Muscle of leg (tissue), 11 donors: ENCODE data around the gene HDDC2. TPM values are rescaled to one million over a fixed set of nuclear protein-coding genes. Genes with fewer than 3 reads are reported as not detected.
A peak's percentile ranks its signal among the peaks of the same experiment; 100 is the strongest.

Source experiments
- DNase-seq: peaks from one replicate; pipeline ENCODE4 v3.0.0; 2013
- H3K27ac ChIP-seq: one replicate; pipeline ENCODE4 v1.5.1; 2013; ENCODE audit warnings: mild to moderate bottlenecking, low read length, control low read depth
- H3K27me3 ChIP-seq: one replicate; pipeline ENCODE4 v1.6.1; 2013; ENCODE audit warnings: low read length; ENCODE audit not compliant: control insufficient read depth, insufficient read depth
- H3K36me3 ChIP-seq: one replicate; pipeline ENCODE4 v1.6.1; 2013; ENCODE audit warnings: low read length; ENCODE audit not compliant: control insufficient read depth, insufficient read depth
- H3K4me1 ChIP-seq: one replicate; pipeline ENCODE4 v1.6.1; 2013; ENCODE audit warnings: low read length; ENCODE audit not compliant: control insufficient read depth, insufficient read depth
- H3K4me3 ChIP-seq: one replicate; pipeline ENCODE4 v1.5.1; 2013; ENCODE audit warnings: low read length, control low read depth
- H3K9me3 ChIP-seq: replicated peaks from 2 replicates; pipeline ENCODE4 v1.6.1; 2013; ENCODE audit warnings: low read depth, low read length; ENCODE audit not compliant: control insufficient read depth
- WGBS: methylation state at CpG from one replicate; pipeline ENCODE4 v1.1.5; 2013; ENCODE audit warnings: missing lambda C conversion rate; ENCODE audit not compliant: insufficient coverage; 5-methylcytosine and 5-hydroxymethylcytosine counted together
- polyA plus RNA-seq, 8 donors: library from polyadenylated mRNA; unstranded; fragments of 120-200 nt; gene quantifications; one replicate each; pipeline versions ENCODE4 v1.2.1 to v1.2.3, GENCODE V29; 2013; ENCODE audit warnings: inconsistent platforms in 1 of 8, low replicate concordance in 1 of 8; ENCODE audit not compliant: insufficient read length in 8 of 8, insufficient read depth in 1 of 8
- total RNA-seq: library from RNA; stranded (reverse); fragments of 120-200 nt; gene quantifications from one replicate; pipeline ENCODE4 v1.2.4, GENCODE V29; 2013

HDDC2 gene
- total and polyA plus RNA-seq, 9 donors = 50.2 to 72.5 (median 61.0) TPM

DNA sequence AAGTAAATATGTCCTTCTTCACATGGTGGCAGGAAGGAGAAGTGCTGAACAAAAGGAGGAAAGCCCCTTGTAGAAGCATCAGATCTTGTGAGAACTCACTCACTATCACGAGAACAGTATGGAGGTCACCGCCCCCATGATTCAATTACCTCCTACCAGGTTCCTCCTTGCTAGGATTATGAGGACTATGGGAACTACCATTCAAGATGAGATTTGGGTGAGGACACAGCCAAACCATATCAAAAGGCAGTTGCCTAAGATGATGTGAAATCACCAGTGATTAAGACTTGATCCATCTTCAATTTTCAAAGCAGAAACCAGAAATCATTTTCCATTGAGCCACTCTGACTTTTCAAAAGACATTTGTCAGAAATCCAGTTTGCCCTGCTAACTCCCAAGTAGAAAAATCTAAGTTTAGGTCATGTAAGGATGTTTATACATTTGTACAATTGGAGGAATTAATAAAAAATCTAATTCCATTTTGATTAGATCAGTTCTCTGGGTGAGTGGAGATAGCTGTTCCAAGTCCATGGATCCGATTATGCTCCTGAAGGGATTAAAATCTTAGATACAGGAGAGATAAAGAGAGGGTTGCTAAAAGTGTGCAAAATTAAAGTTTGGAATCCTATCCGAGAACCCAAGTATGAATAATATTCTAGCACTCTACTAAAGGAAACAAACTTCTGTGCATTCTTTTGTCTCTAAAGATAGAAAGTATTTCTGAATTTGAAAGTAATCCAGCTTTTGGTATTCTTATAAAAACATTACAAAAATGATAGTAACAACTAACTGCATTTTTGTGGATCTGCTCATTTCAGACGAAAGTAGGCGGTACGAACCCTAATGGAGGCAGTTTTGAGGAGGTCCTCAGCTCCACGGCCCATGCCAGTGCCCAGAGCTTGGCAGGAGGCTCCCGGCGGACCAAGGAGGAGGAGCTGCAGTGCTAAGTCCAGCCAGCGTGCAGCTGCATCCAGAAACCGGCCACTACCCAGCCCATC is 39.5 kb downstream of the HDDC2 start:
- no peak for DNase-seq
- no peak overlapping the region for H3K4me3 ChIP-seq
- H3K27me3 ChIP-seq = no peaks in the 10 kb centered on the region
- no peaks in the 10 kb centered on the region for H3K36me3 ChIP-seq
- no peaks in the 10 kb centered on the region for H3K9me3 ChIP-seq
- 85% methylated on average over 6 of the region's 12 CpGs for WGBS
- no peaks in the 10 kb centered on the region for H3K4me1 ChIP-seq
- no peak overlapping the region for H3K27ac ChIP-seq

DNA sequence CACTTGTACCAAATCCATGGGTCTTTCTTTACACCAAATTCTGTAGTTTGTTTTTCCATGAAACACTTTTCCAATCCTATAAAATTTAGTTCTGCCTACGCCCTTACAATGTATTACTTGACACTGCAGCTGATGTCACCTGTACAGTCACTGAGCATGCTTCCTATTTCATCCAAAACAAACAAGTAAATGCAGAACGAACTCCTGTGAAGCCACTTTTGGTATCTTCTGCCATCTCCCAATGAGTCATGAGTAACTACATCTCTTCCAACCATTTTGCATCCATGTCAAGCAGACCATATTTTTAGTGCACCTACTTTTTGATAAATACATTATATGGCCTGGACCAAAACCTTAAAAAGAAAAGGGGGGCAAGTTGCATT is 42.4 kb downstream of the HDDC2 start:
- H3K4me1 ChIP-seq = no peaks in the 10 kb centered on the region
- DNase-seq = no peak
- no peaks in the 10 kb centered on the region for H3K9me3 ChIP-seq
- H3K36me3 ChIP-seq = no peaks in the 10 kb centered on the region
- H3K4me3 ChIP-seq = no peak overlapping the region
- H3K27me3 ChIP-seq = no peaks in the 10 kb centered on the region
- WGBS = 93% methylated on average over 2 of the region's 2 CpGs
- no peak overlapping the region for H3K27ac ChIP-seq

DNA sequence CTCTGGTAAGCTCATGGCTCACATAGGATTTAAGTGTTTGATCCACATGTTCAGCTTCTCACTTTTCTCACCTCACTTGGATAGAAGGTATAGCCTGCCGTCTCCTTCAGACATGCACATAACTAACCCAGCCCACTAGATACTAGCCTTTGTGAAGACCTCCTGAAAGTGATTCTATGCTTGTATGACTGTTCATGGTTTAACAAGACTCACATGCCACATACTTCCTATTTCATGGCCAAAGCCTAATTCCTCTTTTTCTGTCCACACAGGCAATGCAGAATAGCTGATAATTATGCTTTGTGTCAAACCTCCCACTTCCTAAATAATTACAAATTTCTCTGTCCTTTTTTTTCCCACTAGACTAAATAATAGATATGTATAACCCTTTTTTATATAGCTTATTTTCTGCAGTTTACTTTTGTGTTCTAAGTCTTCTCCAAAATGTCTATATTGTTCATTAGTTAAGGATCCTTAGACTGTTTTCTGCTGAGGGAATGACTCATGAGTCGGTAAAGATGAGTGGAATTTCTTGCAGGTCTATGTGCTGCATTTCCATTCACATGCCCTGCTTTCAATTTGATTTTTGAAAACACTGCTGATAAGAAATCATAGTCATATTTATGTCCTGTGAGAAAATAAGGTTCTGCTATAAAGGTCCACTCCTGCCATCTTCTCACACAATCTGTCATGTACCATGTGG is 43.0 kb downstream of the HDDC2 start:
- no peak overlapping the region for H3K27ac ChIP-seq
- H3K4me3 ChIP-seq = no peak overlapping the region
- no peaks in the 10 kb centered on the region for H3K36me3 ChIP-seq
- WGBS = no CpG with 5 or more reads among the region's 2 CpGs
- no peaks in the 10 kb centered on the region for H3K9me3 ChIP-seq
- H3K27me3 ChIP-seq = no peaks in the 10 kb centered on the region
- DNase-seq = peak; percentile 5
- no peaks in the 10 kb centered on the region for H3K4me1 ChIP-seq

GRCh38 chr6:125257351-125257750 is 44.4 kb downstream of the HDDC2 start:
- H3K9me3 ChIP-seq = no peaks in the 10 kb centered on the region
- no peak overlapping the region for H3K27ac ChIP-seq
- no peaks in the 10 kb centered on the region for H3K4me1 ChIP-seq
- DNase-seq = no peak
- H3K27me3 ChIP-seq = no peaks in the 10 kb centered on the region
- WGBS = no CpG with 5 or more reads among the region's 3 CpGs
- no peak overlapping the region for H3K4me3 ChIP-seq
- H3K36me3 ChIP-seq = no peaks in the 10 kb centered on the region

DNA sequence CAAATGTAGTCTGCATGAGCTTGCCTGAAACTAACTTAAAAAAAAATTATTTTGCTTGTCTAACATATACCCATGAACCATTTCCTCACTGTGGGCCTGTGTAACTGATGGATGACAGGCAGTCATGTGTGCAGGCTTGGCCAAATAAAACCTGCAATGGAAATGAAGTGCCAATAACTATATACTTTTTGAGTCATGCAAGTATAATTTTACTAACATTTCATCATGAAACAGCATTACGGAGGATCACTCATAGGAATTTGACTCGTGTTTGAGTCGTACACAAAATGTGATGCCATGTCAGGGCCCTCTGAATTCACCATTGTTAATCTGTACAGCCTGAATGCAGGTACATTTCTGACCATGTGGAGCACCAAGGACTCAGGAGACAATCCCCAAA is 46.6 kb downstream of the HDDC2 start:
- no peaks in the 10 kb centered on the region for H3K36me3 ChIP-seq
- no peak overlapping the region for H3K27ac ChIP-seq
- H3K4me1 ChIP-seq = peaks cover 2% of the 10 kb centered on the region
- no peaks in the 10 kb centered on the region for H3K9me3 ChIP-seq
- no peaks in the 10 kb centered on the region for H3K27me3 ChIP-seq
- no peak for DNase-seq
- WGBS = 100% methylated on average over 1 of the region's 3 CpGs
- H3K4me3 ChIP-seq = no peak overlapping the region

- Histone ChIP-seq H3K4me1 (peaks cover 2% of the 10 kb centered on the region), H3K27me3 (no peaks in the 10 kb centered on the region), H3K27ac (no peak overlapping the region), H3K36me3 (no peaks in the 10 kb centered on the region), H3K4me3 (no peak overlapping the region), H3K9me3 (no peaks in the 10 kb centered on the region)
- DNase-seq = no peak
- WGBS = no CpG with 5 or more reads among the region's 3 CpGs
Observed at GRCh38 chr6:125254321-125254720, 47.4 kb downstream of the HDDC2 start.

DNA sequence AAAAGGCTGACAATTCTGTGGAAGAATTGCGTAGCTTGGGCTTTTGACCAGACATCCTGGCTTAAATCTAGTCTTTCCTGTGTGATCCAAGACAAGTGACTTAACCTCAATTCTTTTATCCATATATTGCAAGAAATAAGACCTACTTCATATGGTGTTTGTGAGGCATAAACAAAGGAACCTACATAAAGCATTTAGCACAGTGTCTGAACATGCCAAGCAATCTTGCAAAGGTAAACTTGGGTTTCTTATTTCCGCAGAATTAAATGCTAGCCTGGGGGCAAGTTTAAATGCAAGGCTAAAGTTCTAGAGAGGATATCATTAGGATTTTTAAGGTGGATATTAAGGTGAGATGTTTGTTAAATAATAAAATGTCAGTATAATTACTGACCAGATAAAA is 47.9 kb downstream of the HDDC2 start:
- Histone ChIP-seq H3K36me3 (no peaks in the 10 kb centered on the region), H3K27ac (no peak overlapping the region), H3K4me1 (peaks cover 2% of the 10 kb centered on the region), H3K4me3 (no peak overlapping the region), H3K27me3 (no peaks in the 10 kb centered on the region), H3K9me3 (no peaks in the 10 kb centered on the region)
- DNase-seq = no peak
- no CpG with 5 or more reads among the region's 2 CpGs for WGBS

GRCh38 chr6:125252891-125253290 is 48.9 kb downstream of the HDDC2 start:
- H3K4me1 ChIP-seq = peaks cover 2% of the 10 kb centered on the region
- no peak overlapping the region for H3K4me3 ChIP-seq
- 75% methylated on average over 1 of the region's 1 CpG for WGBS
- no peaks in the 10 kb centered on the region for H3K36me3 ChIP-seq
- no peak overlapping the region for H3K27ac ChIP-seq
- no peaks in the 10 kb centered on the region for H3K9me3 ChIP-seq
- no peaks in the 10 kb centered on the region for H3K27me3 ChIP-seq
- no peak for DNase-seq

DNA sequence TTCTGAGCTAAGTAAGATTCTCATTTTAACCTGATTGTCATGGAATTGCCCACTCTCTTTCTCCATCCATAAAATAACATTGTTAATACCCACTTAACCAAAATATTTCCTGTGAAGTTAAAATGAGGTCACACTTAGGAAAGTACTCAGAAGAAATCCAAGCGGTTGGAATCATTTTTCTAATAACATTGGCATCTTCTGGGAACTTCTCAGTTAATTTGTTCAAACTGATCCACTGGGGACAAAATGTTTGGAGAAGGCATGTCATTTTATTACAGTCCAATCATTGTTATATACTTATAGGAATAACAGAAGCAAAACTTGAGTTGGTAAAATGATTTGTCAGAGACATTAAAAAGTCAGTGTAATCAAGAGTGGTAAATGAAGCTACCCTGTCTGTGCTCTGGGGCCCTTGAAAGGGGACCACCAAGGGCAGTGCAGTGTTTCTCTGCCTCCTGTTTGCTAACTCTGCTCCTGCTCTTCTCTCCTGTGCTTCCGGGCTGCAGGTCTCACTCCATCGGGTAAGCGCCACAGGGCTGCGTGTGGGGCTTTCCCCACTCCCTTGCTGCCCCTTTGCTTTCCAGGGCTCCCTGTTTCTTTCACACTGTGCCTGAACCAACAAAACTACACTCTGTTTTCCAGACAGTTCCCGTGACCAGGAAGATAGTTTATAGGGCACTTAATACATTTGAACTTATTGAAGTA is 50.1 kb downstream of the HDDC2 start:
- H3K9me3 ChIP-seq = no peaks in the 10 kb centered on the region
- H3K27ac ChIP-seq = no peak overlapping the region
- no peak for DNase-seq
- 14% methylated on average over 4 of the region's 6 CpGs for WGBS
- peaks cover 2% of the 10 kb centered on the region for H3K4me1 ChIP-seq
- H3K36me3 ChIP-seq = no peaks in the 10 kb centered on the region
- H3K27me3 ChIP-seq = no peaks in the 10 kb centered on the region
- no peak overlapping the region for H3K4me3 ChIP-seq

GRCh38 chr6:125250511-125250910 is 51.3 kb downstream of the HDDC2 start:
- WGBS = no CpG with 5 or more reads among the region's 1 CpG

More at GRCh38 chr6:125250511-125250910, 51.3 kb downstream of the HDDC2 start:
- Histone ChIP-seq H3K36me3 (no peaks in the 10 kb centered on the region), H3K27me3 (no peaks in the 10 kb centered on the region), H3K27ac (no peak overlapping the region), H3K9me3 (no peaks in the 10 kb centered on the region), H3K4me3 (no peak overlapping the region), H3K4me1 (peaks cover 2% of the 10 kb centered on the region)
- DNase-seq = no peak
